ENCODE measurements around the gene RNASET2. TPM values are rescaled to one million over a fixed set of nuclear protein-coding genes. Genes with fewer than 3 reads are reported as not detected.
"Not testable (repeated sequence)": the region's sequence is repeated elsewhere in the genome, so short reads cannot be mapped to it uniquely, and the experiment has no call there.

RNASET2 gene
- total RNA-seq, 1 donor from 2014 or later: 16.4 TPM

GRCh38 chr6:166892472-166892871 lies 63.9 kb downstream of the RNASET2 start:
- DNase-seq (ENCODE audit: missing footprints); ATAC-seq; intact Hi-C loops (cut with DNase I): not testable (repeated sequence)

GRCh38 chr6:166886773-166887172 lies 69.6 kb downstream of the RNASET2 start:
- ATAC-seq; intact Hi-C loops (cut with DNase I): not testable (repeated sequence)

GRCh38 chr6:166884958-166885357 lies 71.4 kb downstream of the RNASET2 start:
- intact Hi-C loops (cut with DNase I); DNase-seq (ENCODE audit: missing footprints); ATAC-seq: not testable (repeated sequence)

More at GRCh38 chr6:166886773-166887172, 69.6 kb downstream of the RNASET2 start:
- not testable (repeated sequence) for DNase-seq (ENCODE audit: missing footprints)

GRCh38 chr6:166879594-166879993 lies 76.8 kb downstream of the RNASET2 start:
- no peak for ATAC-seq

More at GRCh38 chr6:166879594-166879993, 76.8 kb downstream of the RNASET2 start:
- no peak for DNase-seq (ENCODE audit: missing footprints)
- intact Hi-C loops (cut with DNase I): no loop called here

Small RNA genes lying within 50 kb of the gene (microRNA-seq; reads per million reads assigned to microRNA genes)
- not detected for gene MIR3939

Other genes with a start within 250 kb of the RNASET2 start
- gene CEP43, start 42.8 kb upstream of the RNASET2 start, total RNA-seq: 10.8 TPM
- not detected for gene CCR6, start 166.5 kb upstream of the RNASET2 start, total RNA-seq
- gene GPR31, start 201.4 kb upstream of the RNASET2 start, total RNA-seq: not detected

Measured in Right ventricle myocardium inferior (tissue), 1 donor.